B cell (primary cell): ENCODE data around the gene FRZB. TPM values are rescaled to one million over a fixed set of nuclear protein-coding genes. Genes with fewer than 3 reads are reported as not detected.
"Not testable (repeated sequence)": the region's sequence is repeated elsewhere in the genome, so short reads cannot be mapped to it uniquely, and the experiment has no call there.

Experiments
- ATAC-seq: fragments of 200-7000 bp; cut with Tn5 transposase; one replicate; pipeline ENCODE4 v1.10.0; 2021; ENCODE audit warnings: low read depth, mild to moderate bottlenecking, moderate number of reproducible peaks, moderate library complexity
- CTCF ChIA-PET: fragments of 350-600 bp; sonication (Branson Sonifier 250); formaldehyde crosslinking; loops from one replicate; lab custom pipeline; 2021; ENCODE audit warnings: antibody characterized with exemption, inconsistent platforms; lab: Charles Lee
- POLR2A ChIA-PET: fragments of 350-600 bp; sonication (Branson Sonifier 250); formaldehyde crosslinking; loops from one replicate; lab custom pipeline; 2021; ENCODE audit warnings: antibody characterized with exemption; lab: Charles Lee
- DNase-seq: peaks from one replicate; pipeline ENCODE4 v3.0.0; 2013
- H2AFZ ChIP-seq: 2 replicates; pipeline ENCODE4 v1.6.1; 2012; ENCODE audit warnings: mild to moderate bottlenecking, low read depth, low read length; ENCODE audit not compliant: insufficient read depth, poor library complexity, severe bottlenecking
- H3K27ac ChIP-seq, 2 donors: 1 replicate in 1 of 2; 2 replicates in 1 of 2; pipeline ENCODE4 v1.5.1; 2012 to 2013; ENCODE audit warnings: low read length in 2 of 2, mild to moderate bottlenecking in 2 of 2, moderate library complexity in 1 of 2
- H3K27me3 ChIP-seq, 4 experiments: fragments of 200-600 bp in 1 of 4; sonication (generic) in 1 of 4; replicated peaks in 1 of 4; 1 replicate in 2 of 4; 2 replicates in 2 of 4; pipeline versions ENCODE4 v1.6.1 to v1.7.0; 2013 to 2016; ENCODE audit warnings: low read length in 3 of 4, mild to moderate bottlenecking in 2 of 4, mixed read lengths in 1 of 4, moderate library complexity in 1 of 4; ENCODE audit not compliant: insufficient read depth in 4 of 4, control insufficient read depth in 3 of 4; ENCODE audit errors: control extremely low read depth in 1 of 4
- H3K36me3 ChIP-seq, 2 experiments: replicated peaks in 1 of 2; 1 replicate in 1 of 2; 2 replicates in 1 of 2; pipeline versions ENCODE4 v1.6.1 to v1.7.1; 2013; ENCODE audit warnings: low read length in 1 of 2; ENCODE audit not compliant: insufficient read depth in 2 of 2, control insufficient read depth in 1 of 2; ENCODE audit errors: control extremely low read depth in 1 of 2, extremely low read depth in 1 of 2
- H3K4me1 ChIP-seq, 2 donors: fragments of 200-600 bp in 1 of 2; sonication (generic) in 1 of 2; 1 replicate in 1 of 2; 2 replicates in 1 of 2; pipeline versions ENCODE4 v1.5.1 to v1.6.1; 2013 to 2017; ENCODE audit warnings: low read length in 2 of 2; ENCODE audit not compliant: control insufficient read depth in 2 of 2, insufficient read depth in 2 of 2
- H3K4me2 ChIP-seq: replicated peaks from 2 replicates; pipeline ENCODE3; 2012; ENCODE audit warnings: mild to moderate bottlenecking, low read depth, low read length; ENCODE audit not compliant: poor library complexity, severe bottlenecking
- H3K4me3 ChIP-seq, 5 experiments: fragments of 200-600 bp in 1 of 5; sonication (generic) in 1 of 5; 1 replicate in 3 of 5; 2 replicates in 2 of 5; pipeline versions ENCODE4 v1.5.1 to v1.7.0; 2011 to 2016; ENCODE audit warnings: low read length in 4 of 5, mild to moderate bottlenecking in 4 of 5, low read depth in 2 of 5, control low read depth in 1 of 5, moderate library complexity in 1 of 5; ENCODE audit not compliant: insufficient read depth in 1 of 5; ENCODE audit errors: control extremely low read depth in 1 of 5, extremely low read depth in 1 of 5
- H3K79me2 ChIP-seq: fragments of 200-600 bp; sonication (generic); one replicate; pipeline ENCODE4 v1.6.0; 2016; ENCODE audit warnings: low read length; ENCODE audit not compliant: control insufficient read depth, insufficient read depth
- H3K9ac ChIP-seq: fragments of 200-600 bp; sonication (generic); 2 replicates; pipeline ENCODE4 v1.6.1; 2017; ENCODE audit warnings: mild to moderate bottlenecking, low read length, moderate library complexity
- H3K9me3 ChIP-seq, 3 donors: one replicate each; pipeline versions ENCODE4 v1.6.1 to v1.7.1; 2013; ENCODE audit warnings: low read length in 2 of 3; ENCODE audit not compliant: control insufficient read depth in 2 of 3, insufficient read depth in 1 of 3; ENCODE audit errors: control extremely low read depth in 1 of 3
- H4K20me1 ChIP-seq: 2 replicates; pipeline ENCODE4 v1.6.0; 2012; ENCODE audit warnings: mild to moderate bottlenecking, low read length; ENCODE audit not compliant: insufficient read depth, control insufficient read depth, poor library complexity, severe bottlenecking
- H3K27ac Mint-ChIP-seq: one replicate; pipeline ENCODE4 v1.8.0; 2021; ENCODE audit warnings: mixed read lengths
- H3K27me3 Mint-ChIP-seq: one replicate; pipeline ENCODE4 v1.8.0; 2021; ENCODE audit warnings: mixed read lengths
- H3K4me1 Mint-ChIP-seq: one replicate; pipeline ENCODE4 v1.8.0; 2021; ENCODE audit warnings: mixed read lengths
- H3K4me3 Mint-ChIP-seq: one replicate; pipeline ENCODE4 v1.8.0; 2021; ENCODE audit warnings: mixed read lengths
- H3K9me3 Mint-ChIP-seq: one replicate; pipeline ENCODE4 v1.8.0; 2022; ENCODE audit warnings: mixed read lengths; ENCODE audit not compliant: insufficient read depth
- CTCF ChIP-seq: fragments of 200-600 bp; IDR thresholded peaks from one replicate; pipeline ENCODE4 v1.8.0; 2022; ENCODE audit warnings: antibody characterized with exemption, mild to moderate bottlenecking
- EZH2 ChIP-seq: IDR thresholded peaks from 2 replicates; pipeline ENCODE4 v1.6.1; 2012; ENCODE audit warnings: borderline replicate concordance, low read depth, mild to moderate bottlenecking, moderate library complexity, low read length; ENCODE audit not compliant: insufficient read depth, poor library complexity, severe bottlenecking
- WGBS: methylation state at CpG from one replicate; pipeline ENCODE4 v1.1.5; 2013; ENCODE audit warnings: missing lambda C conversion rate; ENCODE audit not compliant: insufficient coverage; 5-methylcytosine and 5-hydroxymethylcytosine counted together
- intact Hi-C: fragments of 100-400 bp; cut with micrococcal nuclease; formaldehyde crosslinking; loops from one replicate; pipeline ENCODE4 v1.10.0; 2022
- polyA plus RNA-seq: library from polyadenylated mRNA; depleted of rRNA; stranded (reverse); fragments of >200 nt; gene quantifications from 2 replicates; pipeline ENCODE4 v1.2.3, GENCODE V29; 2012
- total RNA-seq, 2 donors: library from RNA; stranded (reverse); fragments of 120-200 nt in 1 of 2; gene quantifications; 1 replicate in 1 of 2; 2 replicates in 1 of 2; pipeline versions ENCODE4 v1.2.3 to v1.2.4, GENCODE V29; 2013 to 2022

The FRZB gene
- total and polyA plus RNA-seq, 2 donors (not counting 1 experiment from before 2014, with no cell fraction given), result 0.27 TPM; not detected in 1

GRCh38 chr2:182893666-182894065 is 27.2 kb upstream of the FRZB start:
- intact Hi-C loops, result no loop called here
- POLR2A ChIA-PET, result no interaction called here
- H3K36me3 ChIP-seq, result no peaks in the 10 kb centered on the region
- 96% methylated on average over 11 of the region's 11 CpGs for WGBS
- peaks cover 0 to 6% (median 0%) of the 10 kb centered on the region in 3 donors for H3K9me3 ChIP-seq
- H3K27me3 ChIP-seq, result no peaks in the 10 kb centered on the region
- CTCF ChIA-PET, result no interaction called here
- ATAC-seq (no peak), DNase-seq (no peak)
- no peak overlapping the region for H3K27ac Mint-ChIP-seq
- TF ChIP-seq EZH2, result no peak
- no peak for TF ChIP-seq CTCF
- H3K27ac ChIP-seq, result no peak overlapping the region
- H4K20me1 ChIP-seq, result no peaks in the 10 kb centered on the region
- H3K4me2 ChIP-seq, result no peak overlapping the region
- no peaks in the 10 kb centered on the region for H3K9me3 Mint-ChIP-seq
- H2AFZ ChIP-seq, result no peak overlapping the region
- H3K4me3 ChIP-seq, result no peak overlapping the region
- H3K79me2 ChIP-seq, result no peaks in the 10 kb centered on the region
- no peak overlapping the region for H3K9ac ChIP-seq
- H3K4me3 Mint-ChIP-seq, result no peak overlapping the region
- H3K4me1 Mint-ChIP-seq, result no peaks in the 10 kb centered on the region
- H3K27me3 Mint-ChIP-seq, result no peaks in the 10 kb centered on the region
- no peaks in the 10 kb centered on the region for H3K4me1 ChIP-seq

- intact Hi-C loops, POLR2A ChIA-PET: not testable (repeated sequence)
Measured at GRCh38 chr2:182893035-182893434, 26.6 kb upstream of the FRZB start.

More at GRCh38 chr2:182893035-182893434, 26.6 kb upstream of the FRZB start:
- H3K4me3 ChIP-seq, H3K27me3 ChIP-seq, H3K4me1 ChIP-seq, H2AFZ ChIP-seq, H3K79me2 ChIP-seq, ATAC-seq, H3K9ac ChIP-seq, DNase-seq, CTCF ChIA-PET, H3K27me3 Mint-ChIP-seq, H3K4me2 ChIP-seq, H3K36me3 ChIP-seq, H3K27ac ChIP-seq, H4K20me1 ChIP-seq, H3K4me3 Mint-ChIP-seq, H3K27ac Mint-ChIP-seq, H3K4me1 Mint-ChIP-seq, H3K9me3 ChIP-seq, H3K9me3 Mint-ChIP-seq: not testable (repeated sequence)
- WGBS, result 100% methylated on average over 1 of the region's 7 CpGs
